Measurements from ENCODE around the gene RNF128.

Gene RNF128, protein sequence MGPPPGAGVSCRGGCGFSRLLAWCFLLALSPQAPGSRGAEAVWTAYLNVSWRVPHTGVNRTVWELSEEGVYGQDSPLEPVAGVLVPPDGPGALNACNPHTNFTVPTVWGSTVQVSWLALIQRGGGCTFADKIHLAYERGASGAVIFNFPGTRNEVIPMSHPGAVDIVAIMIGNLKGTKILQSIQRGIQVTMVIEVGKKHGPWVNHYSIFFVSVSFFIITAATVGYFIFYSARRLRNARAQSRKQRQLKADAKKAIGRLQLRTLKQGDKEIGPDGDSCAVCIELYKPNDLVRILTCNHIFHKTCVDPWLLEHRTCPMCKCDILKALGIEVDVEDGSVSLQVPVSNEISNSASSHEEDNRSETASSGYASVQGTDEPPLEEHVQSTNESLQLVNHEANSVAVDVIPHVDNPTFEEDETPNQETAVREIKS

DNA sequence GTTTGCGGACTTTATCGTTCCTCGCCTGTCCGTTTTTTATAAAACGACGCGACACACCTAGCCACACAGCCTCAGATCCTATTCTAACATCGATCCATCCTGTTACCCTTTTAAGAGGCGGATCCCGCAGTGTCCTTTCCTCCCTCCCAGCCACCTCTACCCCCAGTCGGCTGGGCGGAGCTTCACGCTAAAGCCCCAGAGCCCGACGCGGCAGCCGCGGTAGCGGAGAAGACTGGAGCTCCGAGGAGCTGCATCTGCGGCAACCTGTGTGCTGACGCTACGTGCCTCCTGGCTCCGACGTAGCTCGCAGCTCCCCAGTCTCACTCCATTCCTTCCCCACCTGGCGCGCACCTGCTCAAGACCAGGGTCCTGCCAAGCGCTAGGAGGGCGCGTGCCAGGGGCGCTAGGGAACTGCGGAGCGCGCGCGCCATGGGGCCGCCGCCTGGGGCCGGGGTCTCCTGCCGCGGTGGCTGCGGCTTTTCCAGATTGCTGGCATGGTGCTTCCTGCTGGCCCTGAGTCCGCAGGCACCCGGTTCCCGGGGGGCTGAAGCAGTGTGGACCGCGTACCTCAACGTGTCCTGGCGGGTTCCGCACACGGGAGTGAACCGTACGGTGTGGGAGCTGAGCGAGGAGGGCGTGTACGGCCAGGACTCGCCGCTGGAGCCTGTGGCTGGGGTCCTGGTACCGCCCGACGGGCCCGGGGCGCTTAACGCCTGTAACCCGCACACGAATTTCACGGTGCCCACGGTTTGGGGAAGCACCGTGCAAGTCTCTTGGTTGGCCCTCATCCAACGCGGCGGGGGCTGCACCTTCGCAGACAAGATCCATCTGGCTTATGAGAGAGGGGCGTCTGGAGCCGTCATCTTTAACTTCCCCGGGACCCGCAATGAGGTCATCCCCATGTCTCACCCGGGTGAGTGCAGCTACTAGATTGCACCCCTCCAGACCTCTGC is at the start of gene RNF128:
TSS of gene RNF128 (plus strand) at position 217 of the 953 bp plus-strand sequence. CDS start at position 430, 213 bp downstream.
- DNase-seq: no peak

DNA sequence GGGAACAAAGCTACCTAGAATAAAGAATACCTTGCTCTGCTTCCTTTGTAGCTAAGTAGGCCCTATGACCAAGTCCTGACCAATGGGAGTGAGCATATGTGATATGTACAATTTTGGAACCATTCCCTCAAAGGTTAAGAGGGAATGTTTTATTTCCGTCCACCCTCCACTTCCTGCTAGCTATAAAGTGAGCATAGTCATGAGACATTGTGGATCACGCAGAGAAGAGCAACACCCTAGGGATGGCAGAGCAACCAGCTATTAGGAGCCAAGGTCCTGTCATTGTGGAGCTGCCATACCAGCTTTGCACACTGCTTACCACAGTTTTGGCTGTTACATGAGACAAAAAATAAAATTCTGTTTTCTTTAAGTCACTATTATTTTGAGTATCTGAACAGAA is 45.8 kb upstream of the RNF128 start:
- DNase-seq: no peak

- no peak for DNase-seq
Measured at GRCh38 chrX:106684207-106684606, 42.3 kb upstream of the RNF128 start.

- no peak for DNase-seq
Measured at GRCh38 chrX:106692425-106693065, 34.0 kb upstream of the RNF128 start.

DNA sequence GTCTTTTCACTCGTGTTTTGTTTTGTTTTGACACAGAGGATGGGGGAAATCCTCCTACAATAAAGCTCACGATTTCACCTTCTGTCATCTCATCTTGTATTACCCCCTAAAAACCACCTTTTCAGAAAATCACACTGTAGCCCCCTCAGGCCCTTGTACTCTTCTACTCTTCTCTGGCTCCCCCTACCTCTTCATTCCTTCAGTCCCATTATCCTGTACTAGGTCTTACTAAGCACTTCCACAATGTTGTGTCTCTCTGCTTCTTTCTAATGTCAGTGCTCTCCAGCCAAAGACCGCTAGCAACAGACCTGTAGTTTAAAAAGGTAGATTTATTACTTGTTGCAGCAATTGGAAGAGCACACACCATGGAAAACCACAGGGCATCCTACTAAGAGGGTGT is 30.0 kb upstream of the RNF128 start:
- no peak for DNase-seq

DNA sequence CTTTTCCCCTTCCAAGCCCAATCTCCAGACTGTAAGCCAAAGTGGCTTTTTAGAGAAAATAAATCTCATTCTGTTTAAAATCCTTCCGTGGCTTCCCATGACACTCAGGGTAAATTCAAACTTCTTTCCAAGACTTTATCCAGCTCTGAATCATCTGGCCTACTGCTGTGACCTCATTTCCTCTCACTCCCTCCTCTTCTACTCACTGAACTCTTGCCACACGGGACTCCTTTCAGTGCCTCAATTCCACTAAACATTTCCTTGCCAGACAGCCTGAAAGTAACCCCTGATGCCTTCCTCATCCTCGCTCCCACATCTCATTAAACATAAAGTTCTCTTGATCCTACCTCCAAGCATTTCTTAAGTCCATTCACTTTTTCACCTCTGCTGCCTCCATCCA is 27.8 kb upstream of the RNF128 start:
- DNase-seq: no peak

DNA sequence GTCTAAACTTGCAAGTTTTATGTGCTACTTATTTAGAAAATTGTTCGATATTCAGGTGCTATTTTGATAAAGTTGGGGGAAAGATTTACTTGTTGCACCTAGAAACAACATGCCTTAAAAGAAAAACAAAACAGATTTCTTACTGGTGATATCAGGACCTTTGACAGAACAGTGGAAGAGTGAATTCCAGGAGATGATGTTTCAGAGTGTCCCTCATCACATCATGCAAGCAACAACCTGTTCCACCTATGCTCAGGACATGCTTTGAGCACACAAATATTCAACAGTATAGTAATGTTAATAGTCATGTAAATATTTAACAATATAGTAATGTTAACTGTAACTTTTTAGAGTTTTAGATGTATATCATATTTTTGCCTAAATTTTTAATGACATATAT is 23.9 kb upstream of the RNF128 start:
- DNase-seq: no peak

DNA sequence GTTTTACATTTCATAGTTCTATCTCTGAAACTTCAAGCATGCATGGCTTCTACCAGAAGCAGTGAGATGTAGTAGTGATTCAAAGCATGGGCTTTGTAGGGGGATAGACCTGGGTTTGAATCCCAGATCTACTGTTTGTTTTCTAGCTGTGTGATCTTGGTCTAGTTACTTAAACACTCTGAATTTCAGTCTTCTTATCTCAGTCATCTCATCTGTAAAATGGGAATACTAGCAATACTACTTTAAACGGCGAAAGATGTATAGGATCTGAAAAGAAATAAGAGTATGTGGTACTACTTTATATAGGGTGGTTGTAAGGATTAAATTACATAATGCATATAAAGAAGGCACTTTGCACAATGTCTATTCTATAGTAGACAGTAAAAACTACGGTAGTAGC is 20.0 kb upstream of the RNF128 start:
- no peak for DNase-seq

DNA sequence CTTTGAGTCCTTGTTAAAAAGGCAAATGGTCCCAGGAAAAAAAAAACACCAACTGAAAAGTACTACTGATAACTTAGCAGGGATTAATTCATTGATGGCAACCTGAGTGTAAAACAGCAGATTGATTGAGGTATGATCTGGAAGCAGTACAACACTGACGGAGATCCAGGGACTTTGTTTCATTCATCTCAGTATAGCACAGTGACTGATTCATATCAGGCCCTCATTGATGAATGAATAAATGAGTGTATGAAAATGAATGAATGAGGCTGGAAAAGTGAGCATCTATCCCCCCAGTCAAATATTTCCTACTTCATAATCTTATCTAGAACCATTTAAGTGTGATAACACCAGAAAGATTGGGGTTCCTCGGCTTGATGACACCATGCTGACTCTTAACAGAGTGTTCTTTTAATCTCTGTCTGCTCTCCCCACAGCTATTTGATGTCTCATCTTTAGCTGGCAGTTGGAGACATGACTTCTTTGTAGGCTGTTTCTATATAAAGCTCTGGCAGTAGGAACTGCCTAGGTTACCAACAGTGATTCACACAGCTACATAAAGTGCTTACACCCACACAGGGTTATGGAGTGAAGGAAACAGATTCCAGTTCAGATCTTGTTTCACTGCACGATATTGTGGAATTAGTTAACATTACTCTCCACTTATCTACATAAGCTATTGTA is 18.6 kb upstream of the RNF128 start:
- no peak for DNase-seq

GRCh38 chrX:106710771-106711170 is 15.7 kb upstream of the RNF128 start:
- no peak for DNase-seq

- no peak for DNase-seq
Measured at GRCh38 chrX:106711375-106711774, 15.1 kb upstream of the RNF128 start.

GRCh38 chrX:106716004-106716403 is 10.5 kb upstream of the RNF128 start:
- DNase-seq: no peak

GRCh38 chrX:106716463-106716862 is 10.0 kb upstream of the RNF128 start:
- no peak for DNase-seq

DNA sequence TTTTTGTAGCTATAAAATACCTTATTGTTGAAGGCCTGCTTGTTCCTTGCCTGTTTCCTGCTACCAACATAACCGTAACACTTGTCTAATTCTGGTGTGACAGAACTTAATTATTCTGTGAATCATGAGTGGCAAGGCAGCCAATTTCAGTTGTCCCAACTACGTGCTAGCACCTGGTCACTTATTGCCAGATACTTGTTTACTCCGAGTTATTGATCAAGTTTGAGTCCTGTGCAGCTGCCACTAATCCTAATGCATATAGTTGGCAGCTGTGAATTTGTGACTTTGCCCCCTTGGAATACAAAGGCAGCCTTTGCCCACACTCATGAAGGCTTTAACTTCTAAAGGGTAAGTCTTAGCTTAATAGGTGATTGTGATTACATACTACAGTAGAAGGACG is 7.8 kb upstream of the RNF128 start:
- no peak for DNase-seq

DNA sequence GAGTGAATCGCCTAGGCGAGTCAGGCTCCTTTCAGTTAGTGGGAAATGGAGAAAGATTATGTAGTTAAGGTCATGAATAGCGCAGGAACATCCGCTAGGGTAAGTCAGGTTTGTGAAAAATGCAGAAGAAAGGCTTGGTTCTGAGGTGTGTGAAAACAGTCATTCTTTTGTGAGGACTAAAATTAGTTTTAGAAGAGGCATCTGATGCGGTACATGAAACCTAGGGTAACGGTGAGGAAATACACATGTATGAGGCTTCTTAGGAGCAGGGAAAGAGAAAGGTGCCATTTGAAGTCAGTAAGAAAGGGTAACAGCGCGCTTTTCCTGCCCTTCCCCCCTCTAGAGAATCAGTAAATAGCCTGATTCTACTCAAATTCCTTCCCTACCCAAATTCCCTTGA is 570 bp upstream of the RNF128 start:
- no peak for DNase-seq

- no peak for DNase-seq
Measured at GRCh38 chrX:106728337-106728736, 1.8 kb downstream of the RNF128 start.

- no peak for DNase-seq
Measured at GRCh38 chrX:106730401-106730800, 3.9 kb downstream of the RNF128 start.

DNA sequence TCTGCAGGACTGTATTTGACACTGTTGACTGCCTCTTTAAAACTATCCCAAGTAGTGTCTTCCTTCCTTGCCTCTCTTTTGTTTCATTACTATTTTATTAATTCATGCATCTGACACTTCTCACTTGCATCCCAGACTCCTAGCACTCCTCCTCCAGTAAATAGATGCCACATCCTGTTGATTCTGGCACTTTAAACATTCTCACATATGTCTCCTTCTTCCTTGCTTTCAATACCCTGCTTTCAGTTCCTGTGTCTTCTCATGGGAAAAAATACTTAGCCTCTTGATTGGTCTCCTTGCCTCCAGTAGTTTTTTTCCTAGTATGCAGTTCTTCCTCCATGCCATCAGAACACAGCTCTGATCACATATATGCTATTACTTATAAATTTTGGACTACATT is 5.1 kb downstream of the RNF128 start:
- DNase-seq: no peak

DNA sequence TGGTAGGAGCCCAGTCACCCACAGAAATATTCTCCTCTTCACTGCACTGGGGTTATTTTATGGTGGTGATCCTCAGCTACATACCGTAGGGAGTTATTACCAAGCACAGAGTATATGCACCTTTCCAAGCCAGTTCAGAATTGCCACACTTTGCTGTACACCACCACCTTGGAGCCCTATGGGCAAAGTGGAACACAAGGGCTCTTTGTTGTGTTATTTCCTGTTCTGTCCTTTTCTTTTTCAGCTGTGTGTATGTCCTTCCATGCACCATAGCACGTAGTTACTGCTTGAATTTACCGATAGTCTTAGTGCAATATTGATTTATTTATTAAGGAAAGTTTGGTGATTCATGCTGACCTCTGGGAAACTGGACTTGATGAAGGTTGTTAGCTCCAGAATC is 8.3 kb downstream of the RNF128 start:
- no peak for DNase-seq

DNA sequence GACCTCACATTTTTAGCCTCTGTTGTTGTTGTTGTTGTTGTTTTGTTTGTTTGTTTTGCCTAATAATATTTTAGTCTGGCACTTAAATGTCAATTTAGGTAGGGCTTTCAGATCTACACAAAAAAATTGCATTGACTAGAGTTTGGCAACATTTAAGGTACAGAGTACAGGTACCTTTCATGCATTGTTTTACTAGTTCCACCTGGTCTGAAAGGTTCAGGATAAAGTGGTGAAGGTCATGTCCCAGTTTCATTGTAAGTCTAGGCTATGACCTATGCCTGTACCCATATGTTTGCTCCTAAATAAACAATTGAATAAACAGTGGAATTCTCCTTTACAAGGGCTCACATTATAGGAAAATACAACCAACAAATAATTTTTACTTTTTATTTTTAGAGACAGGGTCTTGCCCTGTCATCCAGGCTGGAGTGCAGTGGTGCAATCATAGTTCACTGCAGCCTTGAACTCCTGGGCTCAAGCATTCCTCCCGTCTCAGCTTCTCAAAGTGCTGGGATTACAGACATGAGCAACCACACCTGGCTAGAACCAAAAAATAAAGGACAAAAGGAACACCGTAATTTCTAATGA is 13.8 kb downstream of the RNF128 start:
- no peak for DNase-seq

- no peak for DNase-seq
Measured at GRCh38 chrX:106742193-106742592, 15.7 kb downstream of the RNF128 start.

GRCh38 chrX:106742805-106743204 is 16.3 kb downstream of the RNF128 start:
- no peak for DNase-seq
